ENCODE results near the gene RNF114. TPM values are rescaled to one million over a fixed set of nuclear protein-coding genes. Genes with fewer than 3 reads are reported as not detected.

RNF114 gene
- total and polyA plus RNA-seq, 3 experiments from 2014 or later: 64.0 to 112 (median 67.1) TPM

GRCh38 chr20:49928411-49929141 is 7.6 kb upstream of the RNF114 start:
- ChIA-PET CTCF (interaction anchor here (1.2 kb wide), 1 partner anchor 8 kb away, joined by 3 read pairs; the partner anchor contains the start of gene RNF114), POLR2A (no interaction called here)
- Mint-ChIP-seq H3K9me3 (no peaks in the 10 kb centered on the region), H3K4me1 (peaks cover 5 to 9% (median 7%) of the 10 kb centered on the region in 3 donors), H3K27me3 (peaks cover 0 to 3% of the 10 kb centered on the region in 2 donors), H3K27ac (peak overlapping the region in 4 of 8 donors; percentile 23 to 74 (median 58)), H3K36me3 (no peaks in the 10 kb centered on the region), H3K4me3 (peak overlapping the region in 1 of 7 donors; percentile 29)
- Histone ChIP-seq H3K4me1 (ENCODE audit: insufficient read depth, low read length) (no peaks in the 10 kb centered on the region), H3K27ac (ENCODE audit: low read depth, low read length) (no peak overlapping the region), H3K9me3 (ENCODE audit: low read length) (no peaks in the 10 kb centered on the region), H3K4me3 (ENCODE audit: low read length) (no peak overlapping the region), H3K27me3 (ENCODE audit: insufficient read depth, low read length, poor library complexity, severe bottlenecking) (no peaks in the 10 kb centered on the region), H3K36me3 (ENCODE audit: insufficient read depth, low read length) (no peaks in the 10 kb centered on the region)
- peak; percentile 68 to 84 (median 69) for DNase-seq

GRCh38 chr20:49929142-49929494 is 7.1 kb upstream of the RNF114 start:
- no peaks in the 10 kb centered on the region for H3K9me3 Mint-ChIP-seq
- Histone ChIP-seq H3K4me1 (ENCODE audit: insufficient read depth, low read length) (no peaks in the 10 kb centered on the region), H3K27me3 (ENCODE audit: insufficient read depth, low read length, poor library complexity, severe bottlenecking) (no peaks in the 10 kb centered on the region), H3K9me3 (ENCODE audit: low read length) (no peaks in the 10 kb centered on the region), H3K4me3 (ENCODE audit: low read length) (no peak overlapping the region), H3K36me3 (ENCODE audit: insufficient read depth, low read length) (no peaks in the 10 kb centered on the region), H3K27ac (ENCODE audit: low read depth, low read length) (no peak overlapping the region)
- CTCF ChIA-PET: no interaction called here
- DNase-seq: no peak
- peak overlapping the region in 1 of 8 donors; percentile 74 for H3K27ac Mint-ChIP-seq
- peaks cover 10 to 14% (median 10%) of the 10 kb centered on the region in 3 donors for H3K4me1 Mint-ChIP-seq
- H3K36me3 Mint-ChIP-seq: no peaks in the 10 kb centered on the region
- POLR2A ChIA-PET: no interaction called here
- H3K4me3 Mint-ChIP-seq: no peak overlapping the region
- H3K27me3 Mint-ChIP-seq: peaks cover 0 to 1% of the 10 kb centered on the region in 2 donors

- Histone ChIP-seq H3K4me1 (ENCODE audit: insufficient read depth, low read length) (peaks cover 34% of the 10 kb centered on the region), H3K27ac (ENCODE audit: low read depth, low read length) (peak overlapping the region; percentile 93), H3K36me3 (ENCODE audit: insufficient read depth, low read length) (no peaks in the 10 kb centered on the region), H3K4me3 (ENCODE audit: low read length) (peak overlapping the region; percentile 98), H3K9me3 (ENCODE audit: low read length) (no peaks in the 10 kb centered on the region), H3K27me3 (ENCODE audit: insufficient read depth, low read length, poor library complexity, severe bottlenecking) (no peaks in the 10 kb centered on the region)
- Mint-ChIP-seq H3K36me3 (peaks cover 0 to 20% (median 0%) of the 10 kb centered on the region in 3 donors), H3K4me3 (peak overlapping the region; percentile 90 to 99 (median 97)), H3K27me3 (no peaks in the 10 kb centered on the region), H3K27ac (peak overlapping the region; percentile 47 to 99 (median 92)), H3K9me3 (no peaks in the 10 kb centered on the region), H3K4me1 (peaks cover 41 to 56% (median 47%) of the 10 kb centered on the region in 3 donors)
- no peak for DNase-seq
- CTCF ChIA-PET: interaction anchor here (0.6 to 1.8 kb wide), 5 partner anchors 11 to 246 kb away, joined by 3 to 8 read pairs (median 3); no protein-coding TSS in a partner anchor
- POLR2A ChIA-PET: interaction anchor here (0.6 to 3.4 kb wide), 8 partner anchors 20 to 859 kb away, joined by 3 to 34 read pairs (median 4); partner anchors contain the start of genes BCAS4, PEDS1, SLC9A8 and SPATA2
Measured at GRCh38 chr20:49935746-49936152, 448 bp upstream of the RNF114 start.

GRCh38 chr20:49937027-49937929 is 1.1 kb downstream of the RNF114 start:
- CTCF ChIA-PET: interaction anchor here (1.3 to 1.5 kb wide), 5 partner anchors 9 to 857 kb away, joined by 3 to 7 read pairs (median 3); partner anchors contain the start of gene BCAS4

GRCh38 chr20:49938173-49939163 is 2.3 kb downstream of the RNF114 start:
- POLR2A ChIA-PET: no interaction called here
- DNase-seq: no peak
- peaks cover 19% of the 10 kb centered on the region for H3K36me3 ChIP-seq (ENCODE audit: insufficient read depth, low read length)
- H3K4me1 ChIP-seq (ENCODE audit: insufficient read depth, low read length): peaks cover 40% of the 10 kb centered on the region
- Mint-ChIP-seq H3K9me3 (no peaks in the 10 kb centered on the region), H3K4me1 (peaks cover 55 to 82% (median 66%) of the 10 kb centered on the region in 3 donors), H3K4me3 (peak overlapping the region; percentile 60 to 99 (median 92)), H3K27ac (peak overlapping the region; percentile 0 to 97 (median 72)), H3K36me3 (peaks cover 0 to 46% (median 0%) of the 10 kb centered on the region in 3 donors), H3K27me3 (no peaks in the 10 kb centered on the region)
- CTCF ChIA-PET: interaction anchor here (1.2 to 1.5 kb wide), 5 partner anchors 22 to 856 kb away, joined by 3 to 7 read pairs (median 4); partner anchors contain the start of gene BCAS4
- no peaks in the 10 kb centered on the region for H3K27me3 ChIP-seq (ENCODE audit: insufficient read depth, low read length, poor library complexity, severe bottlenecking)
- no peak overlapping the region for H3K27ac ChIP-seq (ENCODE audit: low read depth, low read length)
- no peaks in the 10 kb centered on the region for H3K9me3 ChIP-seq (ENCODE audit: low read length)
- no peak overlapping the region for H3K4me3 ChIP-seq (ENCODE audit: low read length)

More at GRCh38 chr20:49937027-49937929, 1.1 kb downstream of the RNF114 start:
- Histone ChIP-seq H3K4me1 (ENCODE audit: insufficient read depth, low read length) (peaks cover 34% of the 10 kb centered on the region), H3K9me3 (ENCODE audit: low read length) (no peaks in the 10 kb centered on the region), H3K4me3 (ENCODE audit: low read length) (peak overlapping the region; percentile 98), H3K27me3 (ENCODE audit: insufficient read depth, low read length, poor library complexity, severe bottlenecking) (no peaks in the 10 kb centered on the region), H3K27ac (ENCODE audit: low read depth, low read length) (peak overlapping the region; percentile 93), H3K36me3 (ENCODE audit: insufficient read depth, low read length) (peaks cover 13% of the 10 kb centered on the region)
- Mint-ChIP-seq H3K27ac (peak overlapping the region; percentile 91 to 99 (median 96)), H3K9me3 (no peaks in the 10 kb centered on the region), H3K4me1 (peaks cover 52 to 71% (median 57%) of the 10 kb centered on the region in 3 donors), H3K27me3 (no peaks in the 10 kb centered on the region), H3K36me3 (peaks cover 0 to 35% (median 0%) of the 10 kb centered on the region in 3 donors), H3K4me3 (peak overlapping the region; percentile 90 to 99 (median 97))
- DNase-seq: peak in 1 of 5 donors; percentile 10
- POLR2A ChIA-PET: interaction anchor here (0.6 to 3.4 kb wide), 5 partner anchors 9 to 688 kb away, joined by 3 to 34 read pairs (median 4); partner anchors contain the start of genes PEDS1 and SPATA2

- Mint-ChIP-seq H3K4me3 (no peak overlapping the region), H3K36me3 (peaks cover 0 to 70% (median 4%) of the 10 kb centered on the region in 3 donors), H3K9me3 (no peaks in the 10 kb centered on the region), H3K27me3 (no peaks in the 10 kb centered on the region), H3K4me1 (peaks cover 49 to 73% (median 66%) of the 10 kb centered on the region in 3 donors), H3K27ac (peak overlapping the region in 2 of 8 donors; percentile 19 to 23)
- Histone ChIP-seq H3K36me3 (ENCODE audit: insufficient read depth, low read length) (peaks cover 45% of the 10 kb centered on the region), H3K4me1 (ENCODE audit: insufficient read depth, low read length) (peaks cover 32% of the 10 kb centered on the region), H3K4me3 (ENCODE audit: low read length) (no peak overlapping the region), H3K9me3 (ENCODE audit: low read length) (no peaks in the 10 kb centered on the region), H3K27ac (ENCODE audit: low read depth, low read length) (no peak overlapping the region), H3K27me3 (ENCODE audit: insufficient read depth, low read length, poor library complexity, severe bottlenecking) (no peaks in the 10 kb centered on the region)
- CTCF ChIA-PET: no interaction called here
- POLR2A ChIA-PET: no interaction called here
- DNase-seq: no peak
Measured at GRCh38 chr20:49941456-49941855, 5.3 kb downstream of the RNF114 start.

- Histone ChIP-seq H3K4me3 (ENCODE audit: low read length) (no peak overlapping the region), H3K27ac (ENCODE audit: low read depth, low read length) (no peak overlapping the region), H3K27me3 (ENCODE audit: insufficient read depth, low read length, poor library complexity, severe bottlenecking) (no peaks in the 10 kb centered on the region), H3K4me1 (ENCODE audit: insufficient read depth, low read length) (peaks cover 28% of the 10 kb centered on the region), H3K9me3 (ENCODE audit: low read length) (no peaks in the 10 kb centered on the region), H3K36me3 (ENCODE audit: insufficient read depth, low read length) (peaks cover 49% of the 10 kb centered on the region)
- Mint-ChIP-seq H3K27ac (peak overlapping the region in 1 of 8 donors; percentile 72), H3K27me3 (no peaks in the 10 kb centered on the region), H3K9me3 (no peaks in the 10 kb centered on the region), H3K36me3 (peaks cover 0 to 71% (median 5%) of the 10 kb centered on the region in 3 donors), H3K4me3 (no peak overlapping the region), H3K4me1 (peaks cover 44 to 70% (median 58%) of the 10 kb centered on the region in 3 donors)
- CTCF ChIA-PET: no interaction called here
- no peak for DNase-seq
- POLR2A ChIA-PET: no interaction called here
Measured at GRCh38 chr20:49942303-49942702, 6.1 kb downstream of the RNF114 start.
